ENCODE results near the gene SEMA5A. TPM values are rescaled to one million over a fixed set of nuclear protein-coding genes. Genes with fewer than 3 reads are reported as not detected.

Gene SEMA5A
- total and polyA plus RNA-seq, 7 experiments from 2014 or later: 0.25 to 0.98 (median 0.46) TPM; not detected in 1

- no peaks in the 10 kb centered on the region for H3K9me3 ChIP-seq (ENCODE audit: control insufficient read depth in 2 of 3, low read length in 3 of 3)
- ChIA-PET POLR2A (no interaction called here), CTCF (no interaction called here)
- Mint-ChIP-seq H3K36me3 (no peaks in the 10 kb centered on the region), H3K9me3 (peaks cover 0 to 4% (median 0%) of the 10 kb centered on the region in 11 donors), H3K4me3 (no peak overlapping the region), H3K27me3 (peaks cover 0 to 4% (median 0%) of the 10 kb centered on the region in 5 donors), H3K4me1 (no peaks in the 10 kb centered on the region), H3K27ac (no peak overlapping the region)
- no peaks in the 10 kb centered on the region for H3K27me3 ChIP-seq (ENCODE audit: control insufficient read depth in 2 of 2, insufficient read depth in 2 of 2, low read length in 2 of 2)
- intact Hi-C loops (cut with micrococcal nuclease): no loop called here
- H3K27ac ChIP-seq (ENCODE audit: low read depth, low read length): no peak overlapping the region
- H3K4me3 ChIP-seq (ENCODE audit: low read length): no peak overlapping the region
- no peak for DNase-seq
- H3K36me3 ChIP-seq (ENCODE audit: control insufficient read depth in 2 of 3, insufficient read depth in 3 of 3, low read length in 3 of 3): no peaks in the 10 kb centered on the region
- no peaks in the 10 kb centered on the region for H3K4me1 ChIP-seq (ENCODE audit: control insufficient read depth in 2 of 2, insufficient read depth in 2 of 2, low read length in 2 of 2)
- no peak for ATAC-seq
Measured at GRCh38 chr5:9498541-9499497, 47.1 kb downstream of the SEMA5A start.

GRCh38 chr5:9497347-9497746 is 48.5 kb downstream of the SEMA5A start:
- H3K4me3 ChIP-seq (ENCODE audit: low read length): no peak overlapping the region
- no peak overlapping the region for H3K27ac ChIP-seq (ENCODE audit: low read depth, low read length)
- intact Hi-C loops (cut with micrococcal nuclease): no loop called here
- Mint-ChIP-seq H3K36me3 (no peaks in the 10 kb centered on the region), H3K27me3 (peaks cover 0 to 4% (median 0%) of the 10 kb centered on the region in 5 donors), H3K4me1 (no peaks in the 10 kb centered on the region), H3K4me3 (no peak overlapping the region), H3K27ac (peak overlapping the region in 1 of 9 donors; percentile 15), H3K9me3 (peaks cover 0 to 4% (median 0%) of the 10 kb centered on the region in 11 donors)
- no peaks in the 10 kb centered on the region for H3K27me3 ChIP-seq (ENCODE audit: control insufficient read depth in 2 of 2, insufficient read depth in 2 of 2, low read length in 2 of 2)
- H3K36me3 ChIP-seq (ENCODE audit: control insufficient read depth in 2 of 3, insufficient read depth in 3 of 3, low read length in 3 of 3): no peaks in the 10 kb centered on the region
- POLR2A ChIA-PET: no interaction called here
- no peaks in the 10 kb centered on the region for H3K9me3 ChIP-seq (ENCODE audit: control insufficient read depth in 2 of 3, low read length in 3 of 3)
- ATAC-seq (no peak), DNase-seq (no peak)
- no peaks in the 10 kb centered on the region for H3K4me1 ChIP-seq (ENCODE audit: control insufficient read depth in 2 of 2, insufficient read depth in 2 of 2, low read length in 2 of 2)
- CTCF ChIA-PET: no interaction called here

- Mint-ChIP-seq H3K36me3 (no peaks in the 10 kb centered on the region), H3K4me3 (no peak overlapping the region), H3K9me3 (peaks cover 0 to 4% (median 0%) of the 10 kb centered on the region in 11 donors), H3K27ac (no peak overlapping the region), H3K27me3 (peaks cover 0 to 4% (median 0%) of the 10 kb centered on the region in 5 donors), H3K4me1 (no peaks in the 10 kb centered on the region)
- Histone ChIP-seq H3K27ac (ENCODE audit: low read depth, low read length) (no peak overlapping the region), H3K36me3 (ENCODE audit: control insufficient read depth in 2 of 3, insufficient read depth in 3 of 3, low read length in 3 of 3) (no peaks in the 10 kb centered on the region), H3K4me1 (ENCODE audit: control insufficient read depth in 2 of 2, insufficient read depth in 2 of 2, low read length in 2 of 2) (no peaks in the 10 kb centered on the region), H3K9me3 (ENCODE audit: control insufficient read depth in 2 of 3, low read length in 3 of 3) (no peaks in the 10 kb centered on the region), H3K27me3 (ENCODE audit: control insufficient read depth in 2 of 2, insufficient read depth in 2 of 2, low read length in 2 of 2) (no peaks in the 10 kb centered on the region), H3K4me3 (ENCODE audit: low read length) (no peak overlapping the region)
- POLR2A ChIA-PET: no interaction called here
- CTCF ChIA-PET: no interaction called here
- ATAC-seq: no peak
- intact Hi-C loops (cut with micrococcal nuclease): no loop called here
- DNase-seq: no peak
Measured at GRCh38 chr5:9496801-9497200, 49.1 kb downstream of the SEMA5A start.

GRCh38 chr5:9495121-9495520 is 50.8 kb downstream of the SEMA5A start:
- intact Hi-C loops (cut with micrococcal nuclease): no loop called here
- Mint-ChIP-seq H3K9me3 (peaks cover 0 to 4% (median 0%) of the 10 kb centered on the region in 11 donors), H3K36me3 (no peaks in the 10 kb centered on the region), H3K4me3 (no peak overlapping the region), H3K27ac (no peak overlapping the region), H3K4me1 (no peaks in the 10 kb centered on the region), H3K27me3 (no peaks in the 10 kb centered on the region)
- CTCF ChIA-PET: no interaction called here
- no peaks in the 10 kb centered on the region for H3K27me3 ChIP-seq (ENCODE audit: control insufficient read depth in 2 of 2, insufficient read depth in 2 of 2, low read length in 2 of 2)
- no peaks in the 10 kb centered on the region for H3K4me1 ChIP-seq (ENCODE audit: control insufficient read depth in 2 of 2, insufficient read depth in 2 of 2, low read length in 2 of 2)
- H3K27ac ChIP-seq (ENCODE audit: low read depth, low read length): no peak overlapping the region
- no peaks in the 10 kb centered on the region for H3K36me3 ChIP-seq (ENCODE audit: control insufficient read depth in 2 of 3, insufficient read depth in 3 of 3, low read length in 3 of 3)
- POLR2A ChIA-PET: no interaction called here
- H3K9me3 ChIP-seq (ENCODE audit: control insufficient read depth in 2 of 3, low read length in 3 of 3): no peaks in the 10 kb centered on the region
- no peak for DNase-seq
- no peak for ATAC-seq
- H3K4me3 ChIP-seq (ENCODE audit: low read length): no peak overlapping the region

- DNase-seq: no peak
- H3K36me3 ChIP-seq (ENCODE audit: control insufficient read depth in 2 of 3, insufficient read depth in 3 of 3, low read length in 3 of 3): no peaks in the 10 kb centered on the region
- H3K9me3 ChIP-seq (ENCODE audit: control insufficient read depth in 2 of 3, low read length in 3 of 3): no peaks in the 10 kb centered on the region
- no peak for ATAC-seq
- no peak overlapping the region for H3K27ac ChIP-seq (ENCODE audit: low read depth, low read length)
- Mint-ChIP-seq H3K36me3 (no peaks in the 10 kb centered on the region), H3K4me3 (no peak overlapping the region), H3K4me1 (no peaks in the 10 kb centered on the region), H3K27me3 (no peaks in the 10 kb centered on the region), H3K9me3 (peaks cover 0 to 4% (median 0%) of the 10 kb centered on the region in 11 donors), H3K27ac (no peak overlapping the region)
- H3K4me3 ChIP-seq (ENCODE audit: low read length): no peak overlapping the region
- H3K27me3 ChIP-seq (ENCODE audit: control insufficient read depth in 2 of 2, insufficient read depth in 2 of 2, low read length in 2 of 2): no peaks in the 10 kb centered on the region
- CTCF ChIA-PET: no interaction called here
- intact Hi-C loops (cut with micrococcal nuclease): no loop called here
- POLR2A ChIA-PET: no interaction called here
- no peaks in the 10 kb centered on the region for H3K4me1 ChIP-seq (ENCODE audit: control insufficient read depth in 2 of 2, insufficient read depth in 2 of 2, low read length in 2 of 2)
Measured at GRCh38 chr5:9494301-9494700, 51.6 kb downstream of the SEMA5A start.

- ATAC-seq (no peak), DNase-seq (no peak)
- peaks cover 0 to 6% (median 2%) of the 10 kb centered on the region in 11 donors for H3K9me3 Mint-ChIP-seq
- ChIA-PET CTCF (no interaction called here), POLR2A (no interaction called here)
- H3K27me3 Mint-ChIP-seq: peaks cover 0 to 4% (median 0%) of the 10 kb centered on the region in 5 donors
- Histone ChIP-seq H3K27me3 (ENCODE audit: control insufficient read depth in 2 of 2, insufficient read depth in 2 of 2, low read length in 2 of 2) (no peaks in the 10 kb centered on the region), H3K27ac (ENCODE audit: low read depth, low read length) (no peak overlapping the region), H3K4me3 (ENCODE audit: low read length) (no peak overlapping the region), H3K4me1 (ENCODE audit: control insufficient read depth in 2 of 2, insufficient read depth in 2 of 2, low read length in 2 of 2) (no peaks in the 10 kb centered on the region), H3K36me3 (ENCODE audit: control insufficient read depth in 2 of 3, insufficient read depth in 3 of 3, low read length in 3 of 3) (no peaks in the 10 kb centered on the region), H3K9me3 (ENCODE audit: control insufficient read depth in 2 of 3, low read length in 3 of 3) (no peaks in the 10 kb centered on the region)
- H3K4me3 Mint-ChIP-seq: no peak overlapping the region
- intact Hi-C loops (cut with micrococcal nuclease): no loop called here
- H3K27ac Mint-ChIP-seq: no peak overlapping the region
- no peaks in the 10 kb centered on the region for H3K36me3 Mint-ChIP-seq
- H3K4me1 Mint-ChIP-seq: no peaks in the 10 kb centered on the region
Measured at GRCh38 chr5:9490494-9491097, 55.3 kb downstream of the SEMA5A start.
